HG03378 (cell line): Measurements from ENCODE around the gene YBX3.

Source experiments
- ATAC-seq: cut with Tn5 transposase; IDR thresholded peaks from one replicate; pipeline ENCODE4 v1.9.1; 2021; ENCODE audit warnings: mild to moderate bottlenecking, moderate library complexity; ENCODE audit not compliant: unreplicated experiment

YBX3 gene

GRCh38 chr12:10672231-10672868 is 50.8 kb downstream of the YBX3 start:
- ATAC-seq = no peak

- no peak for ATAC-seq
These were observed 53.6 kb downstream of the YBX3 start for GRCh38 chr12:10669533-10669932.

GRCh38 chr12:10668526-10668925 is 54.6 kb downstream of the YBX3 start:
- no peak for ATAC-seq

- no peak for ATAC-seq
These were observed 55.5 kb downstream of the YBX3 start for GRCh38 chr12:10667581-10667980.

GRCh38 chr12:10664499-10664898 is 58.6 kb downstream of the YBX3 start:
- no peak for ATAC-seq

- no peak for ATAC-seq
These were observed 59.3 kb downstream of the YBX3 start for GRCh38 chr12:10663869-10664268.

GRCh38 chr12:10661338-10661737 is 61.8 kb downstream of the YBX3 start:
- ATAC-seq = no peak

- no peak for ATAC-seq
These were observed 69.1 kb downstream of the YBX3 start for GRCh38 chr12:10654003-10654402.

GRCh38 chr12:10652192-10652591 is 70.9 kb downstream of the YBX3 start:
- ATAC-seq = no peak
